ENCODE results near the gene NKAIN1. TPM values are rescaled to one million over a fixed set of nuclear protein-coding genes. Genes with fewer than 3 reads are reported as not detected.
"Not testable (repeated sequence)": the region's sequence is repeated elsewhere in the genome, so short reads cannot be mapped to it uniquely, and the experiment has no call there.

Gene NKAIN1
- total RNA-seq, 1 donor from 2014 or later = not detected

DNA sequence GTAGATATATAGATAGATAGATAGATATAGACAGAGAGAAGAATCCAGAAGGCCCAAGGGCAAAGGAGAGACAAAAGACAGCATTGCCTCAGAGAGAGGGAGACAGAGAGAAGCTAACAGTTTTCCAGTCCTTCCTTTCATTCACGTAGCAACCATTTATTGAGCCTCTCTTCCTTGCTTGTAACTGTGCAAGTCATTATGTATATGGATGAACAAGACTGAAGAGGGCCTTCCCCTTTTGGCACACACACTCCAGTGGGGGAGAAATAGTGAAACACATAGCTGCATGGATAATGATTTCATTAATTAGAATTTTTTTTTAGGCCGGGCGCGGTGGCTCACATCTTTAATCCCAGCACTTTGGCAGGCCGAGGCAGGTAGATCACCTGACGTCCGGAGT lies 99.4 kb downstream of the NKAIN1 start:
- ATAC-seq = no peak
- Histone ChIP-seq H3K36me3 (no peaks in the 10 kb centered on the region), H3K4me3 (no peak overlapping the region), H3K9me3 (no peaks in the 10 kb centered on the region), H3K27me3 (no peaks in the 10 kb centered on the region), H3K4me1 (no peaks in the 10 kb centered on the region), H3K27ac (no peak overlapping the region)
- DNase-seq = no peak
- intact Hi-C loops (cut with DNase I) = no loop called here
- TF ChIP-seq, protein P1, sequence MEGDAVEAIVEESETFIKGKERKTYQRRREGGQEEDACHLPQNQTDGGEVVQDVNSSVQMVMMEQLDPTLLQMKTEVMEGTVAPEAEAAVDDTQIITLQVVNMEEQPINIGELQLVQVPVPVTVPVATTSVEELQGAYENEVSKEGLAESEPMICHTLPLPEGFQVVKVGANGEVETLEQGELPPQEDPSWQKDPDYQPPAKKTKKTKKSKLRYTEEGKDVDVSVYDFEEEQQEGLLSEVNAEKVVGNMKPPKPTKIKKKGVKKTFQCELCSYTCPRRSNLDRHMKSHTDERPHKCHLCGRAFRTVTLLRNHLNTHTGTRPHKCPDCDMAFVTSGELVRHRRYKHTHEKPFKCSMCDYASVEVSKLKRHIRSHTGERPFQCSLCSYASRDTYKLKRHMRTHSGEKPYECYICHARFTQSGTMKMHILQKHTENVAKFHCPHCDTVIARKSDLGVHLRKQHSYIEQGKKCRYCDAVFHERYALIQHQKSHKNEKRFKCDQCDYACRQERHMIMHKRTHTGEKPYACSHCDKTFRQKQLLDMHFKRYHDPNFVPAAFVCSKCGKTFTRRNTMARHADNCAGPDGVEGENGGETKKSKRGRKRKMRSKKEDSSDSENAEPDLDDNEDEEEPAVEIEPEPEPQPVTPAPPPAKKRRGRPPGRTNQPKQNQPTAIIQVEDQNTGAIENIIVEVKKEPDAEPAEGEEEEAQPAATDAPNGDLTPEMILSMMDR (IDR thresholded peaks at IDR 0.05) = no peak

DNA sequence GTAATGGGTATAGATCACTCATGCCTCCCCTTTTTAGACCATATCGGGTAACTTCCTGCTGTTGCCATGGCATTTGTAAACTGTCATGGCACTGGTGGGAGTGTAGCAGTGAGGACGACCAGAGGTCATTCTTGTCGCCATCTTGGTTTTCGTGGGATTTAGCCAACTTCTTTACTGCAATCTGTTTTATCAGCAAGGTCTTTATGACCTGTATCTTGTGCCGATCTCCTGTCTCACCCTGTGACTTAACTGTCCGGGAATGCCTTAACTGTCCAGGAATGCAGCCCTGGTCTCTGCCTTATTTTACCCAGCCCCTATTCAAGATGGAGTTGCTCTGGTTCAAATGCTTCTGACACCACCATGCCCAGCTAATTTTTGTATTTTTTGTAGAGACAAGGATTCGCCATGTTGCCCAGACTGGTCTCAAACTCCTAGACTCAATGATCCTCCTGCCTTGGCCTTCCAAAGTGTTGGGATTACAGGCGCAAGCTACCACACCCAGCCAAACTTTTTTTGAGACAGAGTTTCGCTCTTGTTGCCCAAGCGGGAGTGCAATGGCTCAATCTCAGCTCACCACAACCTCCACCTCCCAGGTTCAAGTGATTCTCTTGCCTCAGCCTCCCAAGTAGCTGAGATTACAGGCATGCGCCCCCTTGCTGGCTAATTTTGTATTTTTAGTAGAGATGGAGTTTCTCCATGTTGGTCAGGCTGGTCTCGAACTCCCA lies 100.7 kb downstream of the NKAIN1 start:
- H3K4me3 ChIP-seq; H3K4me1 ChIP-seq; H3K27me3 ChIP-seq; intact Hi-C loops (cut with DNase I); H3K9me3 ChIP-seq; H3K27ac ChIP-seq; DNase-seq; ATAC-seq; H3K36me3 ChIP-seq: not testable (repeated sequence)

DNA sequence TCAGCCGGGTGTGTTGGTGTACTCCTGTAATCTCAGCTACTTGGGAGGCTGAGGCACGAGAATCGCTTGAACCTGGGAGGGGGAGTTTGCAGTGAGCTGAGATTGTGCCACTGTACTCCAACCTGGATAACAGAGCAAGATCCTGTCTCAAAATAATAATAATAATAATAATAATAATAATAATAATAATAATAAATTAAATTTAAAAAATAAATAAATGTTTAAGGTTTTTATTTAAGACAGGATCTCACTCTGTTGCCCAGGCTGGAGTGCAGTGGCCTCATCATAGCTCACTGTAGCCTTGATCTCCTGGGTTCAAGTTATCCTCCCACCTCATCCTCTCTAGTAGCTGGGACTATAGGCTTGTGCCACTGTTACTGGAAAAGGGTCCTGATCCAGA lies 101.8 kb downstream of the NKAIN1 start:
- H3K9me3 ChIP-seq; ATAC-seq; H3K4me1 ChIP-seq; H3K27ac ChIP-seq; intact Hi-C loops (cut with DNase I); H3K4me3 ChIP-seq; DNase-seq; H3K27me3 ChIP-seq; H3K36me3 ChIP-seq: not testable (repeated sequence)

DNA sequence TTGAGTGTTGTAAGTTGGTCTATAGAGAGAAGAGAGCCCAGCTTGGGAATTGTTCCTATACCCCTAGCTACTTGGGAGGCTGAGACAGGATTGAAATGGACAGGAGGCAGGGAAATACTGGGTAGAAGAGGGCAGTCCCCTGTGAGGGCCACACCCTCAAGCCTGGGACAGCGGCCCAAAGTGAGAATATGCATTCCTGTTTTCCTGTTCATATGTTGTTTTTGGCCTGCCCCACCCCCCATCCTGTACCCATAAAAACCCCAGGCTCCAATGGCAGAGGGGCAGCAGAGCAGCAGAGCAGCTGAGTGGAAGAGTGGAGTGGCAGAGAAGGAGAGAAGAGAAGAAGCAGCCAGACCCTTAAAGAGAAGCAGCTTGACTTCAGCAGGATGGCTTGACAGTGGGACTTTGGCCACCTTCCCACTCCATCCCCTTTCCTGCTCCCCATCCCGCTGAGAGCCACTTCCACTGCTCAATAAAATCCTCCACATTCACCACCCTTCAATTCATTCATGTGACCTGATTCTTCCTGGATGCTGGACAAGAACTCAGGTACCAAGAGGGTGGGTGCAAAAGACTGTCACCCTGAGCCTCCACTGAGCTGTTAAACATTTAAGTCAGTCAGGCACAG lies 103.6 kb downstream of the NKAIN1 start:
- Histone ChIP-seq H3K4me3 (no peak overlapping the region), H3K27me3 (no peaks in the 10 kb centered on the region), H3K27ac (no peak overlapping the region), H3K9me3 (no peaks in the 10 kb centered on the region), H3K36me3 (no peaks in the 10 kb centered on the region), H3K4me1 (no peaks in the 10 kb centered on the region)
- no peak for ATAC-seq
- intact Hi-C loops (cut with DNase I) = no loop called here
- DNase-seq = no peak
- TF ChIP-seq, protein P1 (IDR thresholded peaks at IDR 0.05) = no peak

DNA sequence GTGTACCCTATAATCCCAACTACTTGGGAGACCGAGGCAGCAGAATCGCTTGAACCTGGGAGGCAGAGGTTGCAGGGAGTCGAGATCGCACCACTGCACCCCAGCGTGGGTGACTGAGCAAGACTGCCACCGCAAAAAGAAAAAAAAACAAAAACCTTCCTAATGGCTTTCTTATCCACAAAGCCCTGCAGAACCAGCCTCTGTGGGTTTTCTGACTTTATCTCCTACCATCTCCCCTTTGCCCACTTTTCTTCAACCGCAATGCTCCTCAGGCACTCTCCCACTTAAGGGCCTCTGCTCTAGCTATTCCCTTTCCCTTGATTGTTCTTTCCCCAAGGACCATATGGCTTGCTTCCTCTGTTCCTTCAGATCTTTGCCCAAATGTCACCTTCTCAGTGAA lies 106.3 kb downstream of the NKAIN1 start:
- H3K36me3 ChIP-seq = no peaks in the 10 kb centered on the region
- TF ChIP-seq, protein P1 (IDR thresholded peaks at IDR 0.05) = no peak
- no peaks in the 10 kb centered on the region for H3K9me3 ChIP-seq
- intact Hi-C loops (cut with DNase I) = no loop called here
- no peak overlapping the region for H3K4me3 ChIP-seq
- H3K27me3 ChIP-seq = no peaks in the 10 kb centered on the region
- no peaks in the 10 kb centered on the region for H3K4me1 ChIP-seq
- H3K27ac ChIP-seq = no peak overlapping the region
- ATAC-seq (no peak), DNase-seq (no peak)

Other genes starting within 250 kb of the NKAIN1 start
- 117 TPM for gene PUM1, start 174.2 kb downstream of the NKAIN1 start, total RNA-seq
- 35.2 TPM for gene SNRNP40, start 56.9 kb upstream of the NKAIN1 start, total RNA-seq
- gene ZCCHC17, start 57.1 kb upstream of the NKAIN1 start, total RNA-seq = 16.0 TPM
- 63.6 TPM for gene FABP3, start 133.2 kb upstream of the NKAIN1 start, total RNA-seq
- 40.6 TPM for gene SERINC2, start 173.3 kb upstream of the NKAIN1 start, total RNA-seq